HUDEP-2 (cell line): Measurements from ENCODE around the gene TRABD.

Source experiments
- DNase-seq, 76 experiments: peaks; one replicate each; lab custom pipeline; 2025; ENCODE audit not compliant: unreplicated experiment in 76 of 76; lab: John Stamatoyannopoulos, UW

The TRABD gene

DNA sequence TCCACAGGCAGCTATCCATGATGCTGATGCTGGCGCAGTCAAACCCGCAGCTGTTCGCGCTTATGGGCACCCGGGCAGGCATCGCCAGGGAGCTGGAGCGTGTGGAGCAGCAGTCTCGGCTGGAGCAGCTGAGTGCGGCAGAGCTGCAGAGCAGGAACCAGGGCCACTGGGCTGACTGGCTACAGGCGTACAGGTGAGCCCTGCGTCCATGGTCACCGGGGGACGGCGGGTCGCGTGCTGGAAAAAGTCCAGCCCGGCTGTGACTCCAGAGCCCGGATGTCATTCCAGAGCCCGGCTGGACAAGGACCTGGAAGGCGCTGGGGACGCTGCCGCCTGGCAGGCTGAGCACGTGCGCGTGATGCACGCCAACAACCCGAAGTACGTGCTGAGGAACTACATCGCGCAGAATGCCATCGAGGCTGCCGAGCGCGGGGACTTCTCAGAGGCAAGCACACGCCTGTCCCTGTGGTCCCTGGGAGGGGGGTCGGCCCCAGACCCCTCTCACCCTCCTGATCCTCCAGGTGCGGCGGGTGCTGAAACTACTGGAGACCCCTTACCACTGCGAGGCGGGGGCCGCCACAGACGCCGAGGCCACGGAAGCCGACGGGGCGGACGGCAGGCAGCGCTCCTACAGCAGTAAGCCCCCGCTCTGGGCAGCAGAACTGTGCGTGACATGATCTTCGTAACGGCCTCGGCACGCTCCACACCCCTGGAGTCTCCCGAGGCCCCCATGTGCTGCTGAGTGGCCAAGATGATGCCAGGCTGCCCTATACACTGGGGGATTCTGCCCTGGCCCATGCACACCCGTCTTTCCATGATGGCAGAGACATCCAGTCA, 31.2 kb downstream of the TRABD start:
- DNase-seq: no peak

DNA sequence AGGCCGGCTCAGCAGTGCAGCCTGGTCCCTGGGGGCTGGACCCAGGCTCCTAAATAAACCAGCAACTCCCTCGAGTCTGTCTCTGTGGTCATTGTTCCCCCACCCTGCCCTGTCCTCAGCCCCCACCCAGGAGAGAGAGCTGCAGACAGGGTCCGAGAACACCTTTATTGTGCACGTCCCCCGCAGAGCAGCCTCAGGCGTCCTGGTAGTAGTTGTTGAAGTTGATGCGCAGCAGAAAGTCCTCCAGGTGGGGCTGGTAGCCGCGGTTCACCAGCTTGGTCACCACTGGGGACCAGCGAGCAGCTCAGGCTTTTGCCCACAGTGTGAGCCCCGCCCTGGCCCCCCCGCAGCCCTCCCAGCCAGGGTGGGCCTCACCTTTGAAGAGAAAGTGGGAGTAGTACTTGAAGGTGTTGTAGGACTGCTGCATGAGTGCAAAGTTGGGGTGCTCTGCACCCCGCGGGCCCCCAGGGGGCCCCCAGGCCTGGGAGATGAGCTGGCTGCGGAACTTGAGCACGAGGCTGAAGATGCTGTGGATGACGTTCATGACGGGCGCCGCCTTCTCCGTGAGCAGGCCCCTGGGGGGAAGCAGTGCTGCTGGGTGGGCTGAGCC, 31.9 kb downstream of the TRABD start:
- no peak for DNase-seq

- DNase-seq: no peak
These were observed 32.7 kb downstream of the TRABD start for GRCh38 chr22:50218153-50218995.

DNA sequence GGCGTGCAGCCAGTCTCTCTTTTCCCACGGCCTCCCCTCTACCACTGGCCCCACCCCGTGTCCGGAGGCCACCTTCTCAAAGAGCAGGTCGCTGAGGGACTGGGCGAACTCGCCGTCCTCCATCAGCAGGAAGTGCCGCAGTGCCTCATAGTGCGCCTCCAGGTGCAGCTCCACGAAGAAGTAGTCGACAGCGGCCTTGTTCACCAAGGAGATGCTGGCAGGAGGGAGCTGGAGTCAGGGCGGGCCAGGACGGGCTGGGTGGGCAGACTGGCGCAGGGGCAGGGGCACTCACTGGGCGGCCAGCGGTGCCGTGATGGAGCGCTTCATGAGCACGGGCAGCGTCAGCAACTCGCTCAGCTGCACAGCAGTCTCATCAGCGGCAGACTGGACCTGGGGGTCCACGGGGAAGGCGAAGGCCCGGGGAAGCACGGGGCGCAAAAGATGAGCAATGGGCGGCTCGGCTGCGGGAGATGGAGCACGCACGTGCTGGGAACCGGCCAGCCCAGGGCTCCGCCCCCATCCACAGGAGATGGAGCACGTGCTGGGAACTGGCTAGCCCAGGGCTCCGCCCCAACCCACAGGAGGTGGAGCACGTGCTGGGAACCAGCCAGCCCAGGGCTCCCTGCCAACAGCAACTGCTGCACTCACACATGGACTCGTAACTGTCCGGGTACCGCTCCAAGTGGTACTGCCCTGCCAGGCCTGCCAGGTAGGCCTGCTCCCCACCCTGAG, 33.4 kb downstream of the TRABD start:
- peak in 75 of 76 experiments; percentile 39 to 98 (median 95) for DNase-seq

DNA sequence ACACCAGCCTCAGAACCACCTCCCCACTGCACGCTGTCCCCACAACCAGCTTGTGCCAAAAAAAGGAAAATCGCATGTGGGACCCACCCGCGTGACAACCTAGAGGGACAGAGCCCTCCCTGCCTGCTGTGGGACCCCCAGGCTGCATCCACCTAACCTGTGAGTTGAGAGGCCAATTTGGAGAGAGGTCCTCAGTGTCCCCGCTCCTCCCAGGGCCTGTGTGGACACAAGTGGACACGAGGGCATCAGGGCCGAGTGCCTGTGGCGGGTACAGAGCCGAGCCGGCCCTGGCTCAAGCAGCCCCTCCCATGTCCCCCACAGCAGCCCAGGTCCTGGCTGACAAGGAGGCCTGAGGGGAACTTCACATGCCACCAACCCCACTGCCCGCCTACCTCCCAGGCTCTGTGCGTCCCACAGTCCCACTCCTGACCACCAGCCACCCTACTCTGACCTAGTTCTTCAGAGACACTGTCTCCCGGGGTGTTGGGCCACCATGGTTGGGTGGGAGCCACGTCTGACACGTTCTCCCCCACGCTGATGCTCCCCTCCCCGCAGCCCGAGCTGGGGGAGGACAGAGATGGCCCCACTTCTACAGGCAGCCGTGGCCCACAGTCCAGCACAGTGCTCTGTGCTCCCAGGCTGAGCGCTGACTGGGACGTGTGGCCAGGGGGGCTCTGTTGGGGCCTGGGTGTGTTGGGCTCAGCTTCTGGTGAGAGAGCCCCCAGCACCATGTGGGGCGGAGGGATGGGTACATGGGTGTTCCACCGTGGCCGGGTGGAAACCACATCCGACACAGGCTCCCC, 34.3 kb downstream of the TRABD start:
- no peak for DNase-seq

- no peak for DNase-seq
These were observed 35.1 kb downstream of the TRABD start for GRCh38 chr22:50220603-50221409.

GRCh38 chr22:50221410-50222300, 35.9 kb downstream of the TRABD start:
- no peak for DNase-seq

DNA sequence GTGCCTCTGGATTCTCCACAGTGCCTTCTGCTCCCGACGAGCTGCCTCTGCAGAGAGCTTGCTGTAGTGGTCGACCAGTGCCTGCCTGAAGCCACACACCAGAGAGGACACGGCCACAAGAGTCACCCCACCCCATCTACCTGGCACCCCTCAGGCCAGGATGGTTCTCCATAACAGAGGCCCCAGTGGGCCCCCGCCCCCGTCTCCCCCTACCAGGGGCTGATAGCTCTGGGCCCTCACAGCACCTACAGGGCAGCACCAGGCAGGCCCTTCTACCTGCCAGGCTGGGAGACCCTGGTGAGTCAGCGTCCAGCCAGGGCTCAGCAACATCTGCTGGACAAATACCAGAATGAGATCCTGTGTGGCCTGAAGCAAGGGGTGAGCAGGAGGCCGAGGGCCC, 36.8 kb downstream of the TRABD start:
- no peak for DNase-seq

- no peak for DNase-seq
These were observed 38.4 kb downstream of the TRABD start for GRCh38 chr22:50224071-50224470.

- no peak for DNase-seq
These were observed 39.7 kb downstream of the TRABD start for GRCh38 chr22:50225200-50225969.

DNA sequence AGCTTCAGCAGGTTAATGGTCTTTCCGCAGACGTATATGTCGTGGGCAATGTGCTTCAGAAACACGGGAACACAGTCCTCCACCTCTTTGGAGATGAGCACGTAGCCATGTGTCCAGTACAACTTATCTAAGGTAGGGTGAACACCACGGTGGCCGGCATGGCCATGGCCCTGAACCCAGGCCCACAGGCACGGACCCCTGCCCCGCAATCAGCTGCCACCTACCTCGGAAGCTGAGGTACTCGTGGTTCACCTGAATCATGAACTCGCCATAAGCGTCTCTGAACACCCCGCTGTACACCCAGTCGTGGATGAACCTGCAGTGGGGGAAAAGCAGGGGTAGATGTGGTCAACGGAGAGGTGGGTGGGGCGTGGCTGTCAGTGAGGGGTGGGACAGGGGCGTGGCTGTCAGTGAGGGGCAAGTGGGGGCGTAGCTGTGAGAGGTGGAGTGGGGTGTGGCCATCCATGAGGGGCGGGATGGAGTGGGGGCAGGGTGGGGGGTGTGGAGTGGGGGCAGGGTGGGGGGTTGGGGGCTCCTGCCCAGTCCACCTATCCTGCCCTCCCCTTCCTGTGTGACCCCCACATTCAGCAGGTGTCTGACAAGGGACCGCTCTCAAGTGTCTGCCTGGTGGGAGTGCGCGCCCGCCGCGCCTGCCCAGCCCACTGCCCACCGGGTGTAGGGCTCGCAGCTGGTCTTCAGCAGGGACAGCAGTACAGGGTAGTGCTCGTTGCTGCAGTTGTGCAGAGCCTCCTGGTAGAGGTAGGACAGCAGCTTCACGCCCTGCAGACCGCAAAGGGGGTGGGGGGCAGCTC, 40.6 kb downstream of the TRABD start:
- DNase-seq: no peak

GRCh38 chr22:50226875-50227165, 41.1 kb downstream of the TRABD start:
- no peak for DNase-seq

DNA sequence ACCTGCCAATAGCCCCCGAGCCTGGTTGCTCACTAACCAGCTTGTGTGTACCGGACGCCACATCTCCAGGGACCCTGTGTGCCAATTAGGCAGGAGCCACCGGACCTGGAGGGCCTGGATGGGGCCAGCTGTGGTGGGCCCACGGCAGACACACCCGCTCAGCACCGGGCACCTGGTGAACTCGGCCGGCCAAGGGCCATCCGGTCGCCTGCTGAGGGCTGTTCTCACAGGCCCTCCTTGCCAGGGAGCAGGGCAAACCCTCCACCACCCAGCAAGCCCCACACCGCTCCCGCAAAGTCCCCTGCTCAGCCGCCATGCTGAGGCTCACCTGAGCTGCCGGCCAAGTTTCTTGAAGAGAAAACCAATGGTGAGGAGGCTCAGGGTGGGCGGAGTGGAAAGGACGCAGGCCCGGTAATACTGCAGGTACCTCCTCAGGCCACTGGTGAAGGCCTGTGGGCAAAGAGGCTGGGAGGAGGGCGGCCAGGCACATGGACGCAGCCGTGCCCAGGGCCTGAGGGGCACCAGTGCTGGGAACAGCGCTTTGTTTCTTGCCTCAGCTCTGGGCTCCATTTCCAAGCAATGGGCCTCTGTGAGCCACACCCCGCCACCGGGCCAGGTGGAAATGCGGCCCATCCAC, 42.0 kb downstream of the TRABD start:
- DNase-seq: no peak

GRCh38 chr22:50228366-50228765, 42.7 kb downstream of the TRABD start:
- DNase-seq: no peak

GRCh38 chr22:50229370-50229769, 43.7 kb downstream of the TRABD start:
- no peak for DNase-seq

GRCh38 chr22:50232481-50233151, 46.9 kb downstream of the TRABD start:
- no peak for DNase-seq
